Posterior cingulate gyrus (tissue), 11 donors: ENCODE measurements around the gene C11orf65.
"Not testable (repeated sequence)": the region's sequence is repeated elsewhere in the genome, so short reads cannot be mapped to it uniquely, and the experiment has no call there.

Experiments
- DNase-seq, 10 donors: peaks; one replicate each; pipeline versions ENCODE4 v3.0.0 to v3.0.0-alpha.2; 2020 to 2021; ENCODE audit warnings: mixed read lengths in 3 of 10
- intact Hi-C: fragments of 100-400 bp; cut with DNase I; formaldehyde crosslinking; loops from one replicate; pipeline ENCODE4 v1.15.1; 2023

C11orf65 gene

DNA sequence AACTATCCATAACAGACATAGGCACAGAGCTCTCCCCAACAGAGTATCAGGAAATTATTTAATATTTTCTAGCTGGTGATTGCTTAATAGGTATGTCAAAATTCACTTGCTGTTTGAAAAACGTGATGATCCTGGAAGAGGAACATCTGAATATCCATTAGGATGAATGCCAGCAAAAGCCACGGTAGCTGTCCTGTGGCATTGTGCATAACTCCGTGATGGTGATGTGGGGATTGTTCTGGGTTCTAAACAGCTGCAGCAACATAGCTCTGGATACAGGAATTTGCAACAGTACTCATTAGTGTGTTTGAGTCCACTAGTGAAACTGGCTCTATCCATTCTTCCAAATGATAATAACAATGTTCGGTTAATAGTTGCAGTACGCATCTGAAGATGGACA is 78.8 kb downstream of the C11orf65 start:
- no peak for DNase-seq
- intact Hi-C loops: no loop called here

DNA sequence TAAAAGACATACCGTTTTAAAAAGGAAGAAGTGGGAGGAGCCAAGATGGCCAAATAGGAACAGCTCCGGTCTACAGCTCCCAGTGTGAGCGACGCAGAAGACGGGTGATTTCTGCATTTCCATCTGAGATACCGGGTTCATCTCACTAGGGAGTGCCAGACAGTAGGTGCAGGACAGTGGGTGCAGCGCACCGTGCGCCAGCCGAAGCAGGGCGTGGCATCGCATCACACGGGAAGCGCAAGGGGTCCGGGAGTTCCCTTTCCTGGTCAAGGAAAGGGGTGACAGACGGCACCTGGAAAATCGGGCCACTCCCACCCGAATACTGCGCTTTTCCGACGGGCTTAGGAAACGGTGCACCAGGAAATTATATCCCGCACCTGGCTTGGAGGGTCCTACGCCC is 93.8 kb downstream of the C11orf65 start:
- intact Hi-C loops, DNase-seq: not testable (repeated sequence)

DNA sequence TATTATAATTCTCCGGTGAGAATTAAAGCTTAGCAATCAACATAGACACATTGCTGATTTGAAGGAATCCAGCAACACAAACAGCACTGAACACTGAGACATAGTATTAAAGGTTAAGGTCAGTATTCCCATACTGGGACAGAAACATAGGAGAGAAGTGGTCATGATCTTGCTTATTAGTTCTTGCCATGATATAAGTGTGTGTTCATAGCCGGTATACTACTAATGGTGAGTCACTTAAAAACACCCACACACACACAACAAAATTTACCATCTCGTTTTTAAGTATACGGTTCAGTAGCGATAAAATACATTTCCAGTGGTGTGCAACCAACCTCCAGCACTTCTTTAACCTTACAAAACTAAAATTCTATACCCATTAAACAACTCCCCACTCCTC is 96.3 kb downstream of the C11orf65 start:
- intact Hi-C loops: no loop called here
- DNase-seq: no peak

DNA sequence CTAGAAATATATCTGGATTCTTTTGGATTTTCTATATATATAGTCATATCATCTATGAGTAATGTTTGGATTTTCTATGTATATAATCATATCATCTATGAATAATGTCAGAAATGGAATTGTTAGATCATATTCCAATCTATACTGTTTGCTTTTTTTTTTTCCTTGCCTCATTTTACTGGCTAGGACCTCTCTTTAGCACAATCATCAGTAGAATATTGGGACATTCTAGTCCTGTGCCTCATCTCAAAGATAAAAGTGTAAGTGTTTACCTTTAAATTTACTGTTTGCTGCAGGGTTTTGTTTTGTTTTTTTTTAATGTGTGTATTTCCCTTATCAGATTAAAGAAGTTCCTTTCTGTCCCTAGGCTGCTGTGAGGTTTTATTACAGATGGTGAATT is 97.0 kb downstream of the C11orf65 start:
- intact Hi-C loops: no loop called here
- DNase-seq: no peak

DNA sequence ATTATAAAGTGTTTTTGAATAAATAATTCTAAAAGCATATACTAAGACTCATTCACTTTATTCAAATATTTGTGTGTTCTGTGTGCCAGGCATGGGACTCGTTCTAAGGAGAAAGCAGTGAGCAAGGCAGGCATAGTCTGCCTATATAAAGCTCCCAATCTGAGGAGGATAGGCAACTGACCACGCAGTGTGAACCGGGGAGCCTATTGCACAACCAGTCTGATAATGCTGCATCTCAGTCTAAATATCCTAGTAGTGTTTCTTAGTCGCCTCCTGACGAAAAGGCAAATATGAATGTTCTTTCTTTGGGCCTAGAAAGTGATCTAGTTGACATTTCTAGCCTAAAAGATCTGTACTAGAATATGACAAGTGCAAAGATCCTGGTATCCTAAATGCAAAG is 98.3 kb downstream of the C11orf65 start:
- DNase-seq: no peak
- intact Hi-C loops: no loop called here

DNA sequence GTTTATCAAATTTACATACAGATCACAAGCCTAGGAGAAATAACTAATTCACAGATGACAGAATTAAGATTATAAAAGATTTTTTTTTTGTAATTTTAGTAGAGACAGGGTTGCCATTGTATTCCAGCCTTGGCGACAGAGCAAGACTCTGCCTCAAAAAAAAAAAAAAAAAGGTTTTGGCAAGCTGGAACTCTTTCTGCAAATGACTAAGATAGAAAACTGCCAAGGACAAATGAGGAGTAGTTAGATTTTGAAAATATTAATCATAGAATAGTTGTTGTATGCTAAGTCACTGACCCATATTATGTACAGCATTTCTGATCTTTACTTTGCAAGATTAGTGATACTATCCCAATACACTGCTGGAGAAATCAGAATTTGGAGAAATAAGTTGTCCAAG is 99.2 kb downstream of the C11orf65 start:
- no peak for DNase-seq
- intact Hi-C loops: no loop called here

DNA sequence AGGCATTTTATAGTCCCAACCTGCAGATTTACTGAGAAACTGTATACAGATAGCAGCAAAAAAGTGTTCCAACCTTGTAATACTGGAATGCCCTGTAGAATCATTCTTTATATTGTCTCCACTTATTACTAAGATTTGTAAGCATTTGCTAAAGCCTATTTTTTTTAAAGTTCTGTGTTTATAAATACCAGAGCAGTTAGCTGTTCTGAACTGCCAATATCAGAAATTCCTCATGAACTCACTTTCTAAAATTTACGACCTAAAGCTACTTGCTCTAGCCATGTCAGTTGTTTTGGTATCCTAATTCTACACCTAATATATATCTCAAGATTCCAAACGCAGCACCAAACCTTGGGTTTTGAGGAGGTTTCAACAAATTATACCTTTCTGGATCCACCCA is 103.2 kb downstream of the C11orf65 start:
- intact Hi-C loops: no loop called here
- no peak for DNase-seq

DNA sequence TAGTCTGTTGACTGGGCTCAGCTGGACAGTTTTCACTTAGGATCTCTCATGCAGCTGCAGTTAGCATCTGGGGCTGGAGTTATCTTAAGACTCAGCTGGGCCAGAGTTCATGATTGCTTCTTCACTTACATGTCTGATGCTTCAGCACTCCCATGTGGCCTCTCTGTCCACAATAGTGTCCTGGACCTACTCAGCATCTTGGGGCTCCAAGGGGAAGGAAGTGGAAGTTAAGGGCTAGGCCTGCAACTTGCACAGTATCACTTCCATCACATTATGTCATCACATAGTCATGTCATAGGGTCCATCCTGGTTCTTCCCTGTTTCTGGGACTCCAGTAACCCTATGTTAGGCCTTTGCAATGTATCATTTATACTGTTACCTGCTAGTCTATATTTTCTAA is 115.9 kb downstream of the C11orf65 start:
- no peak for DNase-seq
- intact Hi-C loops: no loop called here

DNA sequence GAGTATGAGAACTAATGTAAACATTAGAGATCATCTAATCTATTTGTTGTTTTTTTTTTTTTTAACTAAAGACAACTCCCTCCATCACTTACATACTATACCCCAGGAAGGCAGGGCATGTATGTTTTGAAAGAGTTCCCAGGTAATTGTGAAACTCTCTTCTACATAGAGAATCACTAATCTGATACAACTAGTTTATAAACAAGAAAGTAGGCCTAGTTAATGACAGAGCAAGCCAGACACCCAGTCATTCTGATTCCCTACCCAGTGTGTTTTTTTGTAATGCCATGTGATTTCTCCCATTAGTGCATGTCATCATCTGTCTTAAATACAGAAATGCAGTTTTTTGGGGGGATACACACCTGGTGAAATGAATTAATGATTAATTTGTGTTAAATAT is 120.9 kb downstream of the C11orf65 start:
- DNase-seq: no peak
- intact Hi-C loops: no loop called here

DNA sequence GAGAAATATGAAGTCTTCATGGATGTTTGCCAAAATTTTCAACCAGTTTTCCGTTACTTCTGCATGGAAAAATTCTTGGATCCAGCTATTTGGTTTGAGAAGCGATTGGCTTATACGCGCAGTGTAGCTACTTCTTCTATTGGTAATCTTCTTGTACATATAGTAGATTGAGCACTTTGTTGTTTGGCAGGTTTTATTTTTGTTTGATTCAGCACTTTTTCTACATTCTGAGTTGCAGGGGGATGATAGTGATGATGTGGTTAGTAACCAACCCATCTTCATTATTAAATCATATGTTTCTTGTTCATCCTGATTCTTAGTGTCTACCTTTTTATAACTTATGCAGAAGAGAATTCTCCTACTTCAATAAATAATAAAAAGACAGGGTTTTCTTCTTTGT is 121.6 kb downstream of the C11orf65 start:
- intact Hi-C loops: no loop called here
- DNase-seq: no peak

DNA sequence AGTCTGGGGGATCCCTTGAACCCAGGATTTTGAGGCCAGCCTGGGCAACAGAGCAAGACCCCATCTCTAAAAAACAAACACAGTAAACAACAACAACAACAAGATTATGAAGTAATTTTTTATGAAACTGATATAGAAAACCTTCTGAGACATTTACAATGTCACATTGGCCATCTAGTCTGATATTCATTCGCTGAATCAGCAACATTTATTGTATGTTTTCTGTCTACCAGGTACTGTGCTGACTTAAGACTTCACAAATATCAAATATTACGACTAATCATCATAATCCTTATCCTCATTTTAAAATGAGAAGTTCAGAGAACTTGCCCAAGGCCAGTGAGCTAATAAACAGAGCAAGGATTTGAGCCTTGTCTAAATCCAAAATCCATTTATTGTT is 123.6 kb downstream of the C11orf65 start:
- intact Hi-C loops: no loop called here
- no peak for DNase-seq

DNA sequence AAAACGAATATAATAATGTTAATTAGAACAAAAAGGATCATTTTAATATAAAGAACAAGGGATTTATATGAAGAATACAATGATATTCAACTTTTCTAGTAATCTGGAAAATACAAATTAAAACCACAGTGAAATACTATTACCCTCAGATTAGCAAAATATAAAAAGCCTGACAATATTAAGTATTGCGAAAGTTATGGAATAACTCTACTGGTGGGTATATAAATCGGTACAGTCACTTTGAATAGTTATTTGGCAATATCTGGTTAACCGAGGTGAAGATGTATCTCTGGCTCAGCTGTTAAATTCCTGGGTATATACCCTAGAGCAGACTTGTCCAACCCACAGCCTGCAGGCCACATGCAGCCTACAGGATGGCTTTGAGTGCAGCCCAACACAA is 125.7 kb downstream of the C11orf65 start:
- intact Hi-C loops: no loop called here
- DNase-seq: no peak

DNA sequence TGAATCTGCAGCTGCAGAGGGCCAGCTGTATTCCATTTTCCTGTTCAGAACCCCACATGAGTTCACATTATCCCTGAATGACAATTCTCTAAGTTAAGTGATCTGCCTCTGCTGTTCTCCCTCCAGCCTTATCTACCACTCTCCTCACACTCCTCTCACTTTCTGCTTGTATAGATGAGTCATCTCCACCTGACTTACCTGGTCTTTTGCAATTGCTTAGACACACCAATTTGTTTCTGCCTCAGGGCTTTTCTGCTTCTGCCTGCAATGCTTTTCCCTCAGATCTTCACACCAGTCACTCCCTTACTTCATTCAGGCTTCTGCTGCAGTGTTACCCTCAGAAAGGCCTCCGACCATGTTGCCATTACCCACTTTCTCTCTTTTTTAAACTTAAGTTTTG is 126.4 kb downstream of the C11orf65 start:
- DNase-seq: no peak
- intact Hi-C loops: no loop called here

DNA sequence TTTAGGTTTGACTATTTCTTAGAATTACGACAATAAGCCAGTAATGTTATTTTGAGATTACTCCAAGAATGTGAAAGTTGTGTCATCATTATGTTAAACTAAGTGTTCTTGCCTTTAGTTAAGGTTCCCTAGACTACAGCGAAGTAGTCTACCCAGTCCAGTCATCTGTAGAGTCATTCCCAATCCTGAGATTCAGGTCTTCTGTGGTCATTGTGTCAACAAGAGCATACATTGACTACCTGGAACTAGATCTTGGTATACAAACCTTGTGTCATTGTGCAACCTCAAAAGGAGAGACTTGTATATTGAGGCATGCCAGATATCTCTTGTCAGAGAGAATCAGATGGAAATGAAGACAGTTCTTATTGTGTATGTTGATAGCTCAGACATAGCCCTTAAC is 128.6 kb downstream of the C11orf65 start:
- DNase-seq: no peak
- intact Hi-C loops: no loop called here

DNA sequence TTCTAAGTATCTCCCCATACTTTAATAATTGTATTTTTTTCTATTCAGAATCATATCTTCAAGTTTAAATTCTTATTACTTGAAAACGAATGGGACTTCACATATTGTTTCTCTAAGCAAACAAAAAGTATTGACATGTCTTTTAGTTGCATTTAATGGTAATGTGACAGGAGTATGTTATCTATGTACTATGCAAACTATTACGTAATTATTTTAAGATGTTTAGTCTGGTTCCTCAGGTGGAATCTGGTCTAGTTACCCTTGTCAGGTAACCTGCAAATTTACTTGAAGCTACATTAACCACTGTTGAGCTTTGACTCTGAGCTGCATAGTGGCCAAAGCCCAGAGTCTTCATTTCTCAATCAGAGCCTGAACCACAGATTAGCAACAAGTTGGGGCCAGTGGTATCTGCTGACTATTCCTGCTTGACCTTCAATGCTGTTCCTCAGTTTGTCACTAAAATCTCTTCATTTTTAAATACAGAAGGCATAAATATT is 133.9 kb downstream of the C11orf65 start:
- no peak for DNase-seq
- intact Hi-C loops: no loop called here
